GM12878 (cell line): ENCODE measurements around the gene PPP2R3A. TPM values are rescaled to one million over a fixed set of nuclear protein-coding genes. Genes with fewer than 3 reads are reported as not detected.
"Not testable (repeated sequence)": the region's sequence is repeated elsewhere in the genome, so short reads cannot be mapped to it uniquely, and the experiment has no call there.

Source experiments
- ATAC-seq: fragments of 200-7000 bp; cut with Tn5 transposase; 3 replicates; pipeline ENCODE4 v1.9.1; 2020; ENCODE audit warnings: mild to moderate bottlenecking, moderate library complexity
- BruUV-seq: library from RNA; stranded (reverse); fragments of 400-500 nt; replicated peaks from 2 replicates; lab custom pipeline; 2021; lab: Mats Ljungman, UMichigan
- CTCF ChIA-PET: fragments of 300-600 bp; sonication (Branson Sonifier 250); formaldehyde crosslinking; extraction: SDS; loops from one replicate; lab custom pipeline; 2021; ENCODE audit warnings: inconsistent platforms; lab: Yijun Ruan, JAX
- POLR2A ChIA-PET: fragments of 350-600 bp; formaldehyde crosslinking; extraction: SDS; loops from one replicate; lab custom pipeline; 2021; ENCODE audit warnings: inconsistent platforms; lab: Charles Lee
- RAD21 ChIA-PET: fragments of 300-600 bp; sonication (Branson Sonifier 250); formaldehyde crosslinking; loops from one replicate; lab custom pipeline; 2023; ENCODE audit warnings: antibody characterized with exemption; ENCODE audit not compliant: unreplicated experiment; lab: Charles Lee
- SMC1A ChIA-PET: fragments of 300-600 bp; sonication (Branson Sonifier 250); formaldehyde crosslinking; loops from one replicate; lab custom pipeline; 2023; ENCODE audit not compliant: unreplicated experiment, uncharacterized antibody; lab: Charles Lee
- DNase-seq: peaks from one replicate; pipeline ENCODE4 v3.0.0-alpha.2; 2011; ENCODE audit warnings: low read depth, low spot score
- FAIRE-seq: peaks from 3 replicates; lab custom pipeline; 2011; peaks lifted over from hg19 to GRCh38; lab: Jason Lieb, UNC
- H2AFZ ChIP-seq: 2 replicates; pipeline ENCODE4 v1.6.0; 2011; ENCODE audit warnings: low read depth, low read length, control low read depth; ENCODE audit not compliant: control insufficient read depth
- H3K27ac ChIP-seq: 2 replicates; pipeline ENCODE4 v1.5.1; 2011; ENCODE audit warnings: control low read depth; ENCODE audit not compliant: control insufficient read depth, insufficient read depth
- H3K27me3 ChIP-seq, 2 experiments: replicated peaks in 1 of 2; 2 replicates each; pipeline versions ENCODE4 v1.6.0 to v1.6.1; 2011; ENCODE audit warnings: low read length in 1 of 2; ENCODE audit not compliant: control insufficient read depth in 2 of 2, insufficient read depth in 2 of 2
- H3K36me3 ChIP-seq, 2 experiments: 2 replicates each; pipeline ENCODE4 v1.5.1; 2011; ENCODE audit warnings: low read length in 1 of 2; ENCODE audit not compliant: control insufficient read depth in 2 of 2, insufficient read depth in 2 of 2
- H3K4me1 ChIP-seq: 2 replicates; pipeline ENCODE4 v1.6.1; 2011; ENCODE audit warnings: mild to moderate bottlenecking, low read length, moderate library complexity, mixed read lengths; ENCODE audit not compliant: control insufficient read depth, insufficient read depth
- H3K4me2 ChIP-seq: 2 replicates; pipeline ENCODE4 v1.6.0; 2011; ENCODE audit warnings: control low read depth; ENCODE audit not compliant: control insufficient read depth, insufficient read depth
- H3K4me3 ChIP-seq: fragments of 200-600 bp; sonication (generic); 2 replicates; pipeline ENCODE4 v1.5.1; 2016
- H3K79me2 ChIP-seq: 2 replicates; pipeline ENCODE4 v1.6.0; 2011; ENCODE audit warnings: low read length; ENCODE audit not compliant: control insufficient read depth, insufficient read depth
- H3K9ac ChIP-seq: 2 replicates; pipeline ENCODE4 v1.8.0; 2011; ENCODE audit warnings: low read length, control low read depth, mixed read lengths; ENCODE audit not compliant: control insufficient read depth, insufficient read depth
- H3K9me3 ChIP-seq: replicated peaks from 3 replicates; pipeline ENCODE4 v1.5.1; 2011; ENCODE audit warnings: mild to moderate bottlenecking, low read length; ENCODE audit not compliant: control insufficient read depth, insufficient read depth
- H4K20me1 ChIP-seq: 2 replicates; pipeline ENCODE4 v1.6.0; 2011; ENCODE audit not compliant: control insufficient read depth, insufficient read depth
- CBX3 ChIP-seq: fragments of 200-600 bp; sonication (generic); IDR thresholded peaks from 2 replicates; pipeline ENCODE4 v1.6.1; 2016; ENCODE audit warnings: low read depth, borderline replicate concordance
- IKZF1 ChIP-seq: fragments of 450-650 bp; conservative IDR thresholded peaks from 2 replicates; pipeline ENCODE4 v1.6.1; 2017; ENCODE audit warnings: antibody characterized with exemption, mild to moderate bottlenecking
- WGBS: methylation state at CpG from one replicate; pipeline ENCODE4 v1.1.6; 2016; ENCODE audit warnings: low lambda C conversion rate; ENCODE audit not compliant: insufficient replicate concordance, insufficient coverage; ENCODE audit errors: missing lambda C conversion rate; 5-methylcytosine and 5-hydroxymethylcytosine counted together
- in situ Hi-C: fragments of 300-500 bp; cut with MboI; formaldehyde crosslinking; loops from 9 replicates; pipeline ENCODE4 v1.14.3; 2018; ENCODE audit warnings: mixed read lengths
- intact Hi-C: fragments of 100-400 bp; cut with micrococcal nuclease; formaldehyde crosslinking; loops from one replicate; pipeline ENCODE4 v1.14.2; 2022; ENCODE audit not compliant: unreplicated experiment
- polyA plus RNA-seq, 11 experiments: library from polyadenylated mRNA; depleted of rRNA in 4 of 11; unstranded in 6 of 11; stranded (reverse) in 5 of 11; fragments of >200 nt; fragmentation: Nextera tagmentation in 4 of 11; fragmentation: Illumina TruSeq in 1 of 11; extraction: Ambion mirVana in 4 of 11; extraction: Trizol in 1 of 11; gene quantifications; 1 replicate in 1 of 11; 2 replicates in 10 of 11; pipeline versions ENCODE4 v1.2.1 to v1.2.3, GENCODE V29; 2011 to 2016; ENCODE audit warnings: inconsistent platforms in 2 of 11, missing spikeins in 2 of 11, low read depth in 1 of 11
- total RNA-seq, 4 experiments: library from RNA; depleted of rRNA in 3 of 4; stranded (reverse); fragments of >200 nt in 3 of 4; fragmentation: Illumina TruSeq in 1 of 4; extraction: Trizol in 1 of 4; gene quantifications; 2 replicates each; pipeline versions ENCODE4 v1.2.1 to v1.2.3, GENCODE V29; 2013 to 2021
- TF ChIP-seq, protein P1 (sequence below): IDR thresholded peaks from 2 replicates; pipeline ENCODE4 v1.6.1; 2011; ENCODE audit warnings: borderline replicate concordance, low read depth, mild to moderate bottlenecking, moderate library complexity, mixed read lengths, low read length; ENCODE audit not compliant: insufficient read depth; ENCODE audit errors: extremely low read length

The PPP2R3A gene
- total and polyA plus RNA-seq, 10 of the 15 experiments (the other 5 are each of a cell fraction or from before 2014, with no cell fraction given), result under 0.01 to 0.16 (median 0.06) TPM; not detected in 5

DNA sequence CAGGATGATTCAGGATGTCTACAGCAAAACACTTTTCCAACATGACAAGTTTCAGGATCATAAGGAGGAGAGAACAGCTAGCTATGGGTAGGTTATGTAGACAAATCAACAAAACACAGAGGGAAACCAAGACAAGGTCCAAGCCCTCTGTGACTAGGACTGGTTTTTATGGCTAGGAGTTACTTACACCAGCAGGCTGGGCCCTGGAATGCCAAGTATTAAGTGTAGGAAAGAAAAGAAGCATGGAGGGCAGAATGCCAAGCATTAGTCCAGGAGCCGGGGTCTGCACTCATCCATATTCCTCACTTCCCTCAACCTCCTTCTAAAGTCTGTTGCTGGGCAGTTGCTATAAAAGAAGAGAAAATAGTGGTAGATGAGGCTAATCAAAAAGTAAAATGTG lies 35.3 kb upstream of the PPP2R3A start:
- no peak overlapping the region for H3K4me2 ChIP-seq
- WGBS, result 56% methylated on average over 1 of the region's 1 CpG
- H3K27ac ChIP-seq, result no peak overlapping the region
- SMC1A ChIA-PET, result no interaction called here
- H3K79me2 ChIP-seq, result no peaks in the 10 kb centered on the region
- no peaks in the 10 kb centered on the region for H3K4me1 ChIP-seq
- BruUV-seq, result no TSS peak
- no peaks in the 10 kb centered on the region; a peak in 1 of 4 replicates for H3K27me3 ChIP-seq
- no peak overlapping the region for H2AFZ ChIP-seq
- no peak for FAIRE-seq
- RAD21 ChIA-PET, result no interaction called here
- CTCF ChIA-PET, result no interaction called here
- in situ Hi-C loops (no loop called here), intact Hi-C loops (no loop called here)
- DNase-seq, result no peak
- H3K4me3 ChIP-seq, result no peak overlapping the region
- no peak for ATAC-seq
- H3K9me3 ChIP-seq, result no peaks in the 10 kb centered on the region
- no peaks in the 10 kb centered on the region for H4K20me1 ChIP-seq
- POLR2A ChIA-PET, result no interaction called here
- H3K9ac ChIP-seq, result no peak overlapping the region
- TF ChIP-seq IKZF1 (no peak), CBX3 (no peak)
- TF ChIP-seq, protein P1, sequence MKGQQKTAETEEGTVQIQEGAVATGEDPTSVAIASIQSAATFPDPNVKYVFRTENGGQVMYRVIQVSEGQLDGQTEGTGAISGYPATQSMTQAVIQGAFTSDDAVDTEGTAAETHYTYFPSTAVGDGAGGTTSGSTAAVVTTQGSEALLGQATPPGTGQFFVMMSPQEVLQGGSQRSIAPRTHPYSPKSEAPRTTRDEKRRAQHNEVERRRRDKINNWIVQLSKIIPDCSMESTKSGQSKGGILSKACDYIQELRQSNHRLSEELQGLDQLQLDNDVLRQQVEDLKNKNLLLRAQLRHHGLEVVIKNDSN, result no peak
- no peaks in the 10 kb centered on the region for H3K36me3 ChIP-seq

DNA sequence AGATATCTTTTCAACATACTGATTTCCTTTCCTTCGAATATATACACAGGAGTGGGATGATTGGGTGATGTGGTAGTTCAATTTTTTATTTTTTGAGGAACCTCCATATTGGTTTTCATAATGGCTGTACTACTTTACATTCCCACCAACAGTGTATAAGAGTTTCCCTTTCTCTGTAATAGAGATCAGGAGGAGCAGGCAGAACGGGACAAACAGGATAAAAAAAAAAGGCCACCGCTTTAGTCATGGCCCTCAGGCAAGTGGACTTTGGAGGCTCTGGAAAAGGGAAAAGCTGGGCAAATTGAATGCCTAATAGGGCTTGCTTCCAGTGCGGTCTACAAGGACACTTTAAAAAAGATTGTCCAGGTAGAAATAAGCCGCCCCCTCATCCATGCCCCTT lies 30.4 kb upstream of the PPP2R3A start:
- H3K79me2 ChIP-seq, RAD21 ChIA-PET, H3K9ac ChIP-seq, BruUV-seq, H4K20me1 ChIP-seq, H3K27me3 ChIP-seq, H3K4me2 ChIP-seq, POLR2A ChIA-PET, H3K4me1 ChIP-seq, intact Hi-C loops, SMC1A ChIA-PET, H3K27ac ChIP-seq, in situ Hi-C loops, H3K36me3 ChIP-seq, H3K4me3 ChIP-seq, H3K9me3 ChIP-seq, CTCF ChIA-PET, DNase-seq, FAIRE-seq, ATAC-seq, H2AFZ ChIP-seq: not testable (repeated sequence)
- 35% methylated on average over 5 of the region's 5 CpGs for WGBS

DNA sequence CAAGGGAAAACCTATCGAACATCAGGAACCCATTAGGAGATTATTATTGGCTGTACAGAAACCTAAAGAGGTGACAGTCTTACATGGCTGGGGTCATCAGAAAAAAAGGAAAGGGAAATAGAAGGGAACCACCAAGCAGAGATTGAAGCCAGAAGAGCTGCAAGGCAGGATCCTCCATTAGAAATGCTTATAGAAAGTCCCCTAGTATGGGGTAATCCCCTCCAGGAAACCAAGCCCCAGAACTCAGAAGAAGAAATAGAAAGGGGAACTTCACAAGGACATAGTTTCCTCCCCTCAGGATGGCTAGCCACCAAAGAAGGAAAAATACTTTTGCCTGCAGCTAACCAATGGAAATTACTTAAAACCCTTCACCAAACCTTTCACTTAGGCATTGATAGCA lies 27.8 kb upstream of the PPP2R3A start:
- intact Hi-C loops, H3K4me2 ChIP-seq, H3K4me3 ChIP-seq, in situ Hi-C loops, CTCF ChIA-PET, ATAC-seq, H3K4me1 ChIP-seq, DNase-seq, BruUV-seq, H3K79me2 ChIP-seq, H3K9ac ChIP-seq, H2AFZ ChIP-seq, FAIRE-seq, H3K36me3 ChIP-seq, SMC1A ChIA-PET, POLR2A ChIA-PET, H3K9me3 ChIP-seq, H4K20me1 ChIP-seq, H3K27me3 ChIP-seq, H3K27ac ChIP-seq, RAD21 ChIA-PET: not testable (repeated sequence)
- whole genome bisulfite sequencing, result 47% methylated on average over 1 of the region's 1 CpG
